H54 (cell line): ENCODE measurements around the gene KANSL2.
"Not testable (repeated sequence)": the region's sequence is repeated elsewhere in the genome, so short reads cannot be mapped to it uniquely, and the experiment has no call there.

Source experiments
- DNase-seq: peaks from one replicate; pipeline ENCODE4 v3.0.0; 2011; ENCODE audit warnings: low spot score, mixed read lengths; ENCODE audit not compliant: insufficient read length
- FAIRE-seq: peaks from 3 replicates; lab custom pipeline; 2011; peaks lifted over from hg19 to GRCh38; lab: Jason Lieb, UNC
- POLR2A ChIP-seq: IDR thresholded peaks from 2 replicates; pipeline ENCODE4 v1.6.1; 2011; ENCODE audit warnings: low read depth, mild to moderate bottlenecking, low read length

KANSL2 gene

GRCh38 chr12:48691826-48692487 lies 9.9 kb upstream of the KANSL2 start:
- no peak for FAIRE-seq
- no peak for TF ChIP-seq POLR2A
- DNase-seq: no peak

- no peak for DNase-seq
- FAIRE-seq: no peak
- no peak for TF ChIP-seq POLR2A
Measured at GRCh38 chr12:48690990-48691389, 9.0 kb upstream of the KANSL2 start.

GRCh38 chr12:48690436-48690835 lies 8.4 kb upstream of the KANSL2 start:
- FAIRE-seq (no peak), DNase-seq (no peak)
- TF ChIP-seq POLR2A: no peak

- DNase-seq (no peak), FAIRE-seq (no peak)
- TF ChIP-seq POLR2A: no peak
Measured at GRCh38 chr12:48688836-48689235, 6.8 kb upstream of the KANSL2 start.

- no peak for TF ChIP-seq POLR2A
- no peak for DNase-seq
- no peak for FAIRE-seq
Measured at GRCh38 chr12:48687592-48687991, 5.6 kb upstream of the KANSL2 start.

GRCh38 chr12:48686615-48687334 lies 4.7 kb upstream of the KANSL2 start:
- DNase-seq (no peak), FAIRE-seq (no peak)
- no peak for TF ChIP-seq POLR2A

- no peak for DNase-seq
- FAIRE-seq: no peak
- no peak for TF ChIP-seq POLR2A
Measured at GRCh38 chr12:48686037-48686595, 4.1 kb upstream of the KANSL2 start.

- no peak for DNase-seq
- no peak for TF ChIP-seq POLR2A
- FAIRE-seq: no peak
Measured at GRCh38 chr12:48683534-48683933, 1.5 kb upstream of the KANSL2 start.

GRCh38 chr12:48682927-48683326 lies 889 bp upstream of the KANSL2 start:
- no peak for FAIRE-seq
- TF ChIP-seq POLR2A: no peak

GRCh38 chr12:48682533-48682905 lies 481 bp upstream of the KANSL2 start:
- DNase-seq, FAIRE-seq: not testable (repeated sequence)

More at GRCh38 chr12:48682927-48683326, 889 bp upstream of the KANSL2 start:
- no peak for DNase-seq

GRCh38 chr12:48681399-48681709 lies 684 bp downstream of the KANSL2 start:
- FAIRE-seq: no peak
- TF ChIP-seq POLR2A: no peak
- no peak for DNase-seq

GRCh38 chr12:48680861-48681260 lies 1.2 kb downstream of the KANSL2 start:
- DNase-seq: no peak
- no peak for FAIRE-seq
- no peak for TF ChIP-seq POLR2A

- TF ChIP-seq POLR2A: no peak
- FAIRE-seq: no peak
- DNase-seq: no peak
Measured at GRCh38 chr12:48678551-48679185, 3.4 kb downstream of the KANSL2 start.

- TF ChIP-seq POLR2A: no peak
- DNase-seq (no peak), FAIRE-seq (no peak)
Measured at GRCh38 chr12:48671231-48671856, 10.7 kb downstream of the KANSL2 start.
